NCI-H2227 (cell line): ENCODE results near the gene YJEFN3.

Experiments used
- DNase-seq: peaks from one replicate; lab custom pipeline; 2025; ENCODE audit not compliant: unreplicated experiment; lab: John Stamatoyannopoulos, UW

The YJEFN3 gene

GRCh38 chr19:19517235-19517619, 11.5 kb upstream of the YJEFN3 start:
- no peak for DNase-seq

DNA sequence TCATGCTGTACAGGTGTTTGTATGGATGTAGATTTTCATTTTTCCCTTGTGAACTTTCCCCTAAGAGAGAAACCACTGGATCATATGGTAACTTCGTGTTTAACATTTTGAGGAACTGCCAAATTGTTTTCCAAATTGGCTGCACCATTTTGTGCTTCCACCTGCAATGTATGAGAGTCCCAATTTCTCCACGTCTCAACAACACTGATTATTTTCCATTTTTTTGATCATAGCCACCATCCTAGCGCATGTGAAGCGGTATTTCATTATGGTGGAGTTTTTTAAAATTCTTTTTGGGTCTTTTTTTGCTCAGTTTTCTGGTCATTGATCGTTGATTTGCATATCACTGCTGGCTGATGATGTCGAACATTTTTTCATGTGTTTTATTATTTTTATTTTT, 7.7 kb upstream of the YJEFN3 start:
- DNase-seq: no peak

- DNase-seq: no peak
Observed at GRCh38 chr19:19523177-19523576, 5.5 kb upstream of the YJEFN3 start.

DNA sequence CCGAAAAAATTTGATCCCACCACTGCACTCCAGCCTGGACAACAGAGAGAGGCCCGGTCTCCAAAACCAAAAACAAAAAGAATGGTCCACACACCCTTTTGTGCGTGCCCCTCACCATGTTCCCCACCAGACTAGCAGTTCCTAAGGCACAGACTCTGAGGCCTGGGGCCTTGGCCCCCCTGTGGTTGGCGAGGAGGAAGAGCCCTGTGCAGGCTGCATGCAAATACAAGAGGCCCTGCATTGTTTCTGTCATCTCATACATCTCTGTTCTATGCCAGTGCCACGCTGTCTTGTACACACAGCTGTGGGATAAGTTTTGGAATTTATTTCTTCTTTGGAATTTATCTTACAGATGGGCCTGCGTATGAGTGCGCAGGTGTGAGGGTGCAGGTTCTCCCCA, 4.7 kb upstream of the YJEFN3 start:
- DNase-seq: no peak

GRCh38 chr19:19525611-19526380, 2.9 kb upstream of the YJEFN3 start:
- DNase-seq: no peak

- no peak for DNase-seq
Observed at GRCh38 chr19:19526581-19527370, 1.9 kb upstream of the YJEFN3 start.

- DNase-seq: no peak
Observed at GRCh38 chr19:19527371-19527656, 1.4 kb upstream of the YJEFN3 start.

DNA sequence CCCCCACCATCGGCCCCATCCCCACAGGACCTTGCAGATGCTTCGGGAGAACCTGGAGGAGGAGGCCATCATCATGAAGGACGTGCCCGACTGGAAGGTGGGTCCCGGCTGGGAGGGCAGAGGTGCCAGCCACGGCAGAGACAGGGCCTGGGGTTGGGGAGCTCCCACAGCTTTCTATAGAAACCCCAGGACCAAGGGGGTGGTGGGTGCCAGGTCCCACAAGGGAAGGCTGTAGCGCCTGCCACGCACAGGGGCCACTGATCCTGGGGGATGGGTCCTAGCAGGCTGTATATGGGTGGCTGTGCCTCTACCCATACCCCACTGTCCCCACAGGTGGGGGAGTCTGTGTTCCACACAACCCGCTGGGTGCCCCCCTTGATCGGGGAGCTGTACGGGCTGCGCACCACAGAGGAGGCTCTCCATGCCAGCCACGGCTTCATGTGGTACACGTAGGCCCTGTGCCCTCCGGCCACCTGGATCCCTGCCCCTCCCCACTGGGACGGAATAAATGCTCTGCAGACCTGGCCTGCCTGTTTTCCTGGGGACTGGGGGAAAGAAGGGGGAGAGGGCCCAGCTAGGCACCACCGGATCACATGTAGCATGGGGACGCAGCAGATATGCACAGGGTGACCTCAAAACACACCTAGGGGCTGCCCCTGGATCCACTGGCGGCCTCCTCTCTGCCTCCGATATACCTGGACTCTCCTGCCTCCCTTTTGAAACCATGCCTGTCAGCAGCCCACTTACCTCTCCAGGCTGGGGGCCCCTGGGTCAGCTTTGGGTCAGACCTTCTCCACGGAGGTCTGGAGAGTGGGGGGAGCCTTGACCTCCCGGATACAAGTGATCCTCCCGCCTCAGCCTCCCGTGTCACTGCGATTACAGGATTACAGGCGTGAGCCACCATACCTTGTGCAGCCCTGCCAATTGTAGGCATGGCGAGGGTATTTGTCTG, 761 bp upstream of the YJEFN3 start:
- no peak for DNase-seq

DNA sequence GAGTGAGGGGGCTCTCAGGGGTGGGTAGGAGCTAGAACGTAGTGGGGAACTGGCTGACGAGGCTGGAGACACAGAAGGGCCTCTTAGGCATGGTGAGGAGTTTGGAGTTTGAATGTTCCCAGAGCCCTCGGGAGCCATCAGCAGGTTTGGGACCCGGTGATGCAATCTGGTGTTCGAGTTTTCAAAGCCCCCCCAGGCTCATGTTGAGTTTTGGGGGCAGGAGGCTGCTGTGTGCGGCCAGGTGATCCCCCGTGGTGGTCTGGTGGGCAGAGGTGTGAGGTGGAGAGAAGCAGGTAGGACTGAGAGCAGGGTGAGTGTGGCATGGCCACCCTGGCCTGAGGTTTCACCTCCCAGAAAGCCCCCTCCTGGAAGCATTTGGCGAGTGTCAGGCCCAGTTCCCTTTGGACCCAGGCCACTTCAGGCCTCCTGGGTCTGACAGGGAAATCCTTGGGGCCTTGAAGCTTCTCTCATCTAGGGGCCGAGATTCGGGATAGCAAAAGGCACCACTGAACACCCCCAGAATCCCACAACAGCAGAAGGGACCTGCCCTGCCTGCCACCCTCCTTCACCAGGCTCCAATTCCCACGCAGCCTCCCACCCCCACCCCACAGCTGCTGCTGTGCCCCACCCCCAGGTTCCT, 1.2 kb downstream of the YJEFN3 start:
- no peak for DNase-seq

DNA sequence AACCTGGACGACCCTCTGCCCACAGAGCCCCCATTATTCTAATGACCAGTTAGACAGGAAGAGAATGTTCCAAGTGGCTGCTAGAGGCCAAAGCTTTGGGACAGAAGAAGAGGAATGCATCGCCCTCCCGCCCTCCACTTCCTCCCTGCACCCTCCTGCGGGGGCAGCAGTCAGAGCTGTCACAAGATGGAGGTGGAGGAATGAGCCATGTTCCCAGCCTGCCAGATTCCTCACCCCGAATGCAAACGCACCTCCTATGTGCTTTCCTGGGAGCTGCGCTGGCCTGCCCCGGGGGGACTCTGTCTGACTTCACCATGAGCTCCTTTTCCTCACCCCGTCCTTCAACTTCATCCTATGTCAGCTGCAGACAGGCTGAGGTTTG, 1.7 kb downstream of the YJEFN3 start:
- DNase-seq: no peak

DNA sequence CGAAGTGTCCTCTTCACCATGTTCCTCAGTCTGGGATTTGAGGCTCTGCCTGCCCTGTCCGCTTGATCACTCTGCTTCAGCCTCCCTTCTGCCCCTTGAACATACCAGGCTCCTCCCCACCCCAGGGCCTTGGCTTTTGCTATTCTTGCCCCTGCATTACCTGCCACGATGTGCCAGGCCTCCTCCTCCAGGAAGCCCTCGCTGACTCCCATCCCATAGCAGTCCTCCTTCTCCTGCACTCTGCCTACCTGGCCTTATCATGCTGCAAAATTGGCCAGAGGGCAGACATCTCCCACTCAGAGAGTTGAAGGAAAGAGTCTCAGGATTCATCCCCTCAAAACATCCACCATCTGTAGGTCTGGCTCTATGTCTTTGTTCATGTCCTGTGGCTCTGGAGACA, 2.2 kb downstream of the YJEFN3 start:
- no peak for DNase-seq

GRCh38 chr19:19531951-19532805, 3.5 kb downstream of the YJEFN3 start:
- DNase-seq: peak; percentile 80

- no peak for DNase-seq
Observed at GRCh38 chr19:19532806-19533701, 4.3 kb downstream of the YJEFN3 start.

- DNase-seq: no peak
Observed at GRCh38 chr19:19533841-19534240, 5.1 kb downstream of the YJEFN3 start.

DNA sequence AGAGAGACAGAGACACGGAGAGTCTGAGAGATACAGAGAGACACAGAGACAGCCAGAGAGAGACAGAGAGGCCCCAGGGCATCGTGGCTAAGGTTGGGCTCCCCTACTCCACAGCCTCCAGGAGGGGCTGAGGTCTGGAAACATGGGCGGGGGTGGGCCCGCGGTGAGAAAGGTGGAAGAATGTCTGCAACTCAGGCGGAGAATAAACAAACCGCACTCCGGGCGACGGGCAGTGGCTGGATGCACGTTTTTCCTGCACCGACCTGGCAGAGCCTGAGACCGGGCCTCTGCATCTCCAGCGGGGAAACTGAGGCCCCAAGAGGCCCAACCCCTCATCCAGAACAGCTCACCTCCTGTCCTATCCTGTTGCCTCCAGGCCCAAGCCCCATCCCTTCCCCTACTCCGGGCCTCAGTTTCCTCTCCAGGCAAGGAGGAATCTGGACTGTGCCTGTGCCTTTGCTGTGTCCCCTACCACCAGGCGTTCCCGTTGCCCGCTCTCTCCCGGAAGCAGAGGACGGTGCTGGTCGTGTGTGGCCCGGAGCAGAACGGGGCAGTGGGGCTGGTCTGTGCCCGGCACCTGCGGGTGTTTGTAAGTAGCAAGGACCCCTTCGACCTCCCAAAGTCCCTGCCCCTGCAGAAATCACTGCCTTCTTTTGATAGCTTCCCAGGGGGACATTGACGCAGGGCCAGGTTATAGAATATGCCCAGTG, 6.0 kb downstream of the YJEFN3 start:
- DNase-seq: no peak

DNA sequence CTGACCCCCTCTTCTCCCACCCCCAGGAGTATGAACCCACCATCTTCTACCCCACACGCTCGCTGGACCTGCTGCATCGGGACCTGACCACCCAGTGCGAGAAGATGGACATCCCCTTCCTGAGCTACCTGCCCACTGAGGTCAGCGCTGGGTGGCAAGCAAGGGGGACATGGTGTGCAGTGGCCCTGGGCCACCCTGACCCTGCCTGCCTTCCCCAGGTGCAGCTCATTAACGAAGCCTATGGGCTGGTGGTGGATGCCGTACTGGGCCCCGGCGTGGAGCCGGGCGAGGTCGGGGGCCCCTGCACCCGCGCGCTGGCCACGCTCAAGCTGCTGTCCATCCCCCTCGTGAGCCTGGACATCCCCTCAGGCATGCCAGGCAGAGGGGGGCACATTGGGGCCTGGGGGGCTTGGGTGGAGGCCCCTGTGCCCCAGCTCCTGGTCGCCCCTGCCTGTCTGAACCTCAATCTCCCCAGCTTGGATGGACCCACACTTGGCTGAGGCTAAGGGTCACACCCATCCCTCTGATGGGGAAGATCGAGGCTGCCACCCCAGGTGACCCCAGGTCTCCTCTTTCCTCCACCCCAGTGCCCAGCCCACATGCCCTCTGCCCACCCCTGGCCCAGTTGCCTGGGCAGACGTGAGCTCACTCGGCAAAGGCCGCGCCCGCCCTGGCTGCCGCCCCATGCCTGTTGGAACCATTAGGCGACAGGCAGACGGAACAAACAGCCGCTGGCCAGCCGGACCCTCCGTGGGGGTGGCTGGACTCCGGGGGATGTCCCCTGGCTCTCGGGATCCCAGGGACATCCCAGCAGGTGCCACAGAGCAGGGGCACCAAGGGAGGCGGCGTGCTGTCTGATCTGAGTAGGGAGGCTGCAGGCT, 6.8 kb downstream of the YJEFN3 start:
- no peak for DNase-seq
